HepG2 (cell line): ENCODE results near the gene MCAT. TPM values are rescaled to one million over a fixed set of nuclear protein-coding genes. Genes with fewer than 3 reads are reported as not detected.

Experiments
- ATF1 ChIP-seq: IDR thresholded peaks from 2 replicates; pipeline ENCODE4 v1.6.1; 2016; ENCODE audit warnings: mild to moderate bottlenecking, control low read depth
- FOSL2 ChIP-seq: sonication (generic); formaldehyde crosslinking; IDR thresholded peaks from 2 replicates; pipeline ENCODE4 v1.4.0; 2020; ENCODE audit warnings: missing genetic modification reagents
- GATAD2A ChIP-seq: IDR thresholded peaks from 2 replicates; pipeline ENCODE4 v1.6.1; 2016
- RAD21 ChIP-seq: fragments of 450-650 bp; formaldehyde crosslinking; IDR thresholded peaks from 2 replicates; pipeline ENCODE4 v1.5.0; 2020; ENCODE audit warnings: mild to moderate bottlenecking
- RAD51 ChIP-seq: fragments of 450-650 bp; IDR thresholded peaks from 2 replicates; pipeline ENCODE4 v1.6.1; 2016; ENCODE audit warnings: borderline replicate concordance
- SMC3 ChIP-seq: IDR thresholded peaks from 2 replicates; pipeline ENCODE4 v1.6.1; 2011; ENCODE audit warnings: low read length, improper control_type of control experiment
- TCF7 ChIP-seq: sonication (generic); IDR thresholded peaks from 2 replicates; pipeline ENCODE4 v1.6.1; 2016; ENCODE audit warnings: antibody characterized with exemption, low read depth
- TMF1 ChIP-seq: sonication (generic); formaldehyde crosslinking; IDR thresholded peaks from 2 replicates; pipeline ENCODE4 v1.8.1; 2022; ENCODE audit warnings: low read depth, missing genetic modification reagents
- ZNF292 ChIP-seq: sonication (generic); formaldehyde crosslinking; IDR thresholded peaks from 2 replicates; pipeline ENCODE4 v1.8.1; 2022; ENCODE audit warnings: mild to moderate bottlenecking, low read depth, missing genetic modification reagents, borderline replicate concordance
- ZNF3 ChIP-seq: IDR thresholded peaks from 2 replicates; pipeline ENCODE4 v1.7.0; 2017; ENCODE audit warnings: inconsistent platforms
- ZNF446 ChIP-seq: sonication (generic); formaldehyde crosslinking; IDR thresholded peaks from 2 replicates; pipeline ENCODE4 v1.5.0; 2020; ENCODE audit warnings: mild to moderate bottlenecking, missing genetic modification reagents
- ZNF761 ChIP-seq: sonication (generic); formaldehyde crosslinking; conservative IDR thresholded peaks from 2 replicates; pipeline ENCODE4 v1.4.0; 2020; ENCODE audit warnings: mild to moderate bottlenecking, missing genetic modification reagents
- polyA plus RNA-seq, 8 experiments: library from polyadenylated mRNA; depleted of rRNA in 3 of 8; stranded (reverse) in 7 of 8; unstranded in 1 of 8; fragments of >200 nt; fragmentation: Illumina TruSeq in 4 of 8; extraction: Trizol in 4 of 8; gene quantifications; 2 replicates each; pipeline versions ENCODE4 v1.2.1 to v1.2.3, GENCODE V29; 2011 to 2016; ENCODE audit warnings: low read depth in 4 of 8, missing spikeins in 1 of 8, mixed read lengths in 1 of 8; ENCODE audit not compliant: insufficient read depth in 1 of 8
- total RNA-seq, 5 experiments: library from RNA; depleted of rRNA; stranded (reverse); fragments of >200 nt; fragmentation: Illumina TruSeq; extraction: Trizol; gene quantifications; 2 replicates each; pipeline ENCODE4 v1.2.3, GENCODE V29; 2016; ENCODE audit warnings: low read depth in 1 of 5
- TF ChIP-seq, protein P1 (sequence below): sonication (generic); formaldehyde crosslinking; IDR thresholded peaks from 2 replicates; pipeline ENCODE4 v1.8.1; 2022; ENCODE audit warnings: mild to moderate bottlenecking, missing genetic modification reagents
- TF ChIP-seq, protein P2 (sequence below): sonication (generic); formaldehyde crosslinking; IDR thresholded peaks from 2 replicates; pipeline ENCODE4 v1.5.0; 2020; ENCODE audit warnings: mild to moderate bottlenecking, missing genetic modification reagents, moderate library complexity
- TF ChIP-seq, protein P3 (sequence below): sonication (generic); formaldehyde crosslinking; IDR thresholded peaks from 2 replicates; pipeline ENCODE4 v1.5.0; 2020; ENCODE audit warnings: mild to moderate bottlenecking, missing genetic modification reagents, borderline replicate concordance

MCAT gene
- total and polyA plus RNA-seq, 2 of the 13 experiments (the other 11 are each of a cell fraction or from before 2014, with no cell fraction given): 9.3 to 16.7 TPM

DNA sequence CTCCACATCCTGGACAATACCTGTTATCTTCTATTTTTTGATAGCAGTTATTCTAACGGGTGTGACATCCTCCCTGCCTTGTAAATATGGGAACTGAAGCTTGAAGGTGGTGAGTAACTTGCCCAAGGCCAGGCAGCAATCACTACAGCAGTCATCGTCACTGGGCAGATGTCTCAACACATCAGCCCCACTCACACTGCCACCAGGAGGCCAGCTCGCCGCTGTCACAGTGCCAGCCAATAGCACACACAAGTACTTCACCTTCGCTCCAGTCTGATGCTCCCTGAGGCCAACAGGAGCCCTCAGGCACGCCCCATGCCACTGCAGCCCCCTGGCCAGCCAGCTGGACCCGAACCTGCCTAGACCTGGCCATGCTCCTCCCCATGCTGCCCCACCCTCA is 49.1 kb downstream of the MCAT start (continued):
- TF ChIP-seq RAD21 (CRISPR knock-in tag) (peak; percentile 24; the same call in 1 of the 2 replicates), TMF1 (no peak), SMC3 (peak; percentile 32), RAD51 (no peak), ZNF3 (CRISPR knock-in tag) (no peak), ZNF761 (no peak), ZNF292 (peak; percentile 60; the same call in 1 of the 2 replicates), GATAD2A (CRISPR knock-in tag) (0 out of 2 replicates have a peak, but pooled peaks have one; percentile 27), FOSL2 (peak; percentile 50; the same call in 1 of the 2 replicates), ZNF446 (CRISPR knock-in tag) (no peak), TCF7 (no peak), ATF1 (CRISPR knock-in tag) (no peak)
- TF ChIP-seq, protein P1, sequence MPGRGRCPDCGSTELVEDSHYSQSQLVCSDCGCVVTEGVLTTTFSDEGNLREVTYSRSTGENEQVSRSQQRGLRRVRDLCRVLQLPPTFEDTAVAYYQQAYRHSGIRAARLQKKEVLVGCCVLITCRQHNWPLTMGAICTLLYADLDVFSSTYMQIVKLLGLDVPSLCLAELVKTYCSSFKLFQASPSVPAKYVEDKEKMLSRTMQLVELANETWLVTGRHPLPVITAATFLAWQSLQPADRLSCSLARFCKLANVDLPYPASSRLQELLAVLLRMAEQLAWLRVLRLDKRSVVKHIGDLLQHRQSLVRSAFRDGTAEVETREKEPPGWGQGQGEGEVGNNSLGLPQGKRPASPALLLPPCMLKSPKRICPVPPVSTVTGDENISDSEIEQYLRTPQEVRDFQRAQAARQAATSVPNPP (CRISPR knock-in tag): no peak
- TF ChIP-seq, protein P2, sequence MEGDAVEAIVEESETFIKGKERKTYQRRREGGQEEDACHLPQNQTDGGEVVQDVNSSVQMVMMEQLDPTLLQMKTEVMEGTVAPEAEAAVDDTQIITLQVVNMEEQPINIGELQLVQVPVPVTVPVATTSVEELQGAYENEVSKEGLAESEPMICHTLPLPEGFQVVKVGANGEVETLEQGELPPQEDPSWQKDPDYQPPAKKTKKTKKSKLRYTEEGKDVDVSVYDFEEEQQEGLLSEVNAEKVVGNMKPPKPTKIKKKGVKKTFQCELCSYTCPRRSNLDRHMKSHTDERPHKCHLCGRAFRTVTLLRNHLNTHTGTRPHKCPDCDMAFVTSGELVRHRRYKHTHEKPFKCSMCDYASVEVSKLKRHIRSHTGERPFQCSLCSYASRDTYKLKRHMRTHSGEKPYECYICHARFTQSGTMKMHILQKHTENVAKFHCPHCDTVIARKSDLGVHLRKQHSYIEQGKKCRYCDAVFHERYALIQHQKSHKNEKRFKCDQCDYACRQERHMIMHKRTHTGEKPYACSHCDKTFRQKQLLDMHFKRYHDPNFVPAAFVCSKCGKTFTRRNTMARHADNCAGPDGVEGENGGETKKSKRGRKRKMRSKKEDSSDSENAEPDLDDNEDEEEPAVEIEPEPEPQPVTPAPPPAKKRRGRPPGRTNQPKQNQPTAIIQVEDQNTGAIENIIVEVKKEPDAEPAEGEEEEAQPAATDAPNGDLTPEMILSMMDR (CRISPR knock-in tag): peak; percentile 69
- TF ChIP-seq, protein P3, sequence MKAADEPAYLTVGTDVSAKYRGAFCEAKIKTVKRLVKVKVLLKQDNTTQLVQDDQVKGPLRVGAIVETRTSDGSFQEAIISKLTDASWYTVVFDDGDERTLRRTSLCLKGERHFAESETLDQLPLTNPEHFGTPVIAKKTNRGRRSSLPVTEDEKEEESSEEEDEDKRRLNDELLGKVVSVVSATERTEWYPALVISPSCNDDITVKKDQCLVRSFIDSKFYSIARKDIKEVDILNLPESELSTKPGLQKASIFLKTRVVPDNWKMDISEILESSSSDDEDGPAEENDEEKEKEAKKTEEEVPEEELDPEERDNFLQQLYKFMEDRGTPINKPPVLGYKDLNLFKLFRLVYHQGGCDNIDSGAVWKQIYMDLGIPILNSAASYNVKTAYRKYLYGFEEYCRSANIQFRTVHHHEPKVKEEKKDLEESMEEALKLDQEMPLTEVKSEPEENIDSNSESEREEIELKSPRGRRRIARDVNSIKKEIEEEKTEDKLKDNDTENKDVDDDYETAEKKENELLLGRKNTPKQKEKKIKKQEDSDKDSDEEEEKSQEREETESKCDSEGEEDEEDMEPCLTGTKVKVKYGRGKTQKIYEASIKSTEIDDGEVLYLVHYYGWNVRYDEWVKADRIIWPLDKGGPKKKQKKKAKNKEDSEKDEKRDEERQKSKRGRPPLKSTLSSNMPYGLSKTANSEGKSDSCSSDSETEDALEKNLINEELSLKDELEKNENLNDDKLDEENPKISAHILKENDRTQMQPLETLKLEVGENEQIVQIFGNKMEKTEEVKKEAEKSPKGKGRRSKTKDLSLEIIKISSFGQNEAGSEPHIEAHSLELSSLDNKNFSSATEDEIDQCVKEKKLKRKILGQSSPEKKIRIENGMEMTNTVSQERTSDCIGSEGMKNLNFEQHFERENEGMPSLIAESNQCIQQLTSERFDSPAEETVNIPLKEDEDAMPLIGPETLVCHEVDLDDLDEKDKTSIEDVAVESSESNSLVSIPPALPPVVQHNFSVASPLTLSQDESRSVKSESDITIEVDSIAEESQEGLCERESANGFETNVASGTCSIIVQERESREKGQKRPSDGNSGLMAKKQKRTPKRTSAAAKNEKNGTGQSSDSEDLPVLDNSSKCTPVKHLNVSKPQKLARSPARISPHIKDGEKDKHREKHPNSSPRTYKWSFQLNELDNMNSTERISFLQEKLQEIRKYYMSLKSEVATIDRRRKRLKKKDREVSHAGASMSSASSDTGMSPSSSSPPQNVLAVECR (CRISPR knock-in tag): peak; percentile 43; the same call in 1 of the 2 replicates
